RWPE2 (cell line): ENCODE data around the gene NDNF.

ENCODE experiments used
- ATAC-seq: fragments of 200-7000 bp; cut with Tn5 transposase; 3 replicates; pipeline ENCODE4 v1.9.1; 2021; ENCODE audit warnings: low read depth
- DNase-seq: peaks from one replicate; pipeline ENCODE4 v3.0.0-alpha.2; 2020; ENCODE audit warnings: low spot score
- H3K27ac ChIP-seq: fragments of 450-650 bp; 2 replicates; pipeline ENCODE4 v1.5.1; 2017; ENCODE audit warnings: mild to moderate bottlenecking; ENCODE audit not compliant: poor library complexity, severe bottlenecking
- H3K27me3 ChIP-seq: fragments of 250-450 bp; sonication (Bioruptor Pico); 2 replicates; pipeline ENCODE4 v1.5.1; 2021; ENCODE audit warnings: mild to moderate bottlenecking, moderate library complexity; ENCODE audit not compliant: insufficient read depth, poor library complexity, severe bottlenecking
- H3K36me3 ChIP-seq: fragments of 250-450 bp; sonication (Bioruptor Pico); 2 replicates; pipeline ENCODE4 v1.5.1; 2020; ENCODE audit warnings: low read depth, mild to moderate bottlenecking, moderate library complexity
- H3K4me1 ChIP-seq: fragments of 250-450 bp; sonication (Bioruptor Pico); 2 replicates; pipeline ENCODE4 v1.5.1; 2021; ENCODE audit warnings: mild to moderate bottlenecking, moderate library complexity; ENCODE audit not compliant: insufficient read depth, poor library complexity, severe bottlenecking
- H3K4me3 ChIP-seq: fragments of 250-450 bp; sonication (Bioruptor Pico); 2 replicates; pipeline ENCODE4 v1.5.1; 2021; ENCODE audit warnings: mild to moderate bottlenecking, moderate library complexity; ENCODE audit not compliant: severe bottlenecking
- H3K9me3 ChIP-seq: fragments of 250-450 bp; sonication (Bioruptor Pico); 2 replicates; pipeline ENCODE4 v1.5.1; 2021; ENCODE audit warnings: mild to moderate bottlenecking, moderate library complexity; ENCODE audit not compliant: severe bottlenecking
- CTCF ChIP-seq: fragments of 450-650 bp; IDR thresholded peaks from one replicate; pipeline ENCODE4 v1.5.1; 2017; ENCODE audit warnings: mild to moderate bottlenecking, moderate library complexity; ENCODE audit not compliant: poor library complexity, severe bottlenecking

Gene NDNF

GRCh38 chr4:121007660-121008059, 64.7 kb downstream of the NDNF start:
- DNase-seq (no peak), ATAC-seq (no peak)
- no peak for TF ChIP-seq CTCF
- H3K4me1 ChIP-seq = no peaks in the 10 kb centered on the region
- H3K36me3 ChIP-seq = no peaks in the 10 kb centered on the region
- H3K27me3 ChIP-seq = no peaks in the 10 kb centered on the region
- no peaks in the 10 kb centered on the region for H3K9me3 ChIP-seq
- no peak overlapping the region for H3K27ac ChIP-seq
- H3K4me3 ChIP-seq = no peak overlapping the region

GRCh38 chr4:121003863-121004262, 68.5 kb downstream of the NDNF start:
- no peak overlapping the region for H3K4me3 ChIP-seq
- no peaks in the 10 kb centered on the region for H3K27me3 ChIP-seq
- ATAC-seq (no peak), DNase-seq (no peak)
- no peak overlapping the region for H3K27ac ChIP-seq
- H3K4me1 ChIP-seq = no peaks in the 10 kb centered on the region
- H3K9me3 ChIP-seq = no peaks in the 10 kb centered on the region
- TF ChIP-seq CTCF = no peak
- no peaks in the 10 kb centered on the region for H3K36me3 ChIP-seq

GRCh38 chr4:120995266-120996010, 76.9 kb downstream of the NDNF start:
- H3K36me3 ChIP-seq = no peaks in the 10 kb centered on the region
- H3K4me3 ChIP-seq = no peak overlapping the region
- DNase-seq = no peak
- no peaks in the 10 kb centered on the region for H3K9me3 ChIP-seq
- no peaks in the 10 kb centered on the region for H3K27me3 ChIP-seq
- no peak overlapping the region for H3K27ac ChIP-seq
- no peak for ATAC-seq
- no peak for TF ChIP-seq CTCF
- no peaks in the 10 kb centered on the region for H3K4me1 ChIP-seq

- no peak overlapping the region for H3K27ac ChIP-seq
- H3K36me3 ChIP-seq = no peaks in the 10 kb centered on the region
- H3K4me3 ChIP-seq = no peak overlapping the region
- DNase-seq (no peak), ATAC-seq (no peak)
- no peaks in the 10 kb centered on the region for H3K27me3 ChIP-seq
- no peaks in the 10 kb centered on the region for H3K9me3 ChIP-seq
- TF ChIP-seq CTCF = no peak
- H3K4me1 ChIP-seq = no peaks in the 10 kb centered on the region
These were observed 77.8 kb downstream of the NDNF start for GRCh38 chr4:120994521-120994920.

- Histone ChIP-seq H3K4me1 (no peaks in the 10 kb centered on the region), H3K4me3 (no peak overlapping the region), H3K27ac (no peak overlapping the region), H3K27me3 (no peaks in the 10 kb centered on the region), H3K9me3 (no peaks in the 10 kb centered on the region), H3K36me3 (no peaks in the 10 kb centered on the region)
- DNase-seq (no peak), ATAC-seq (no peak)
- no peak for TF ChIP-seq CTCF
These were observed 80.5 kb downstream of the NDNF start for GRCh38 chr4:120991885-120992284.
